ENCODE results near the gene SRD5A1. TPM values are rescaled to one million over a fixed set of nuclear protein-coding genes. Genes with fewer than 3 reads are reported as not detected.

Gene SRD5A1
- total RNA-seq, 1 experiment from 2014 or later, result 52.3 TPM

- TF ChIP-seq EZH2 (IDR thresholded peaks at IDR 0.05; ENCODE audit: low read depth), result no peak
- TF ChIP-seq, protein P1, sequence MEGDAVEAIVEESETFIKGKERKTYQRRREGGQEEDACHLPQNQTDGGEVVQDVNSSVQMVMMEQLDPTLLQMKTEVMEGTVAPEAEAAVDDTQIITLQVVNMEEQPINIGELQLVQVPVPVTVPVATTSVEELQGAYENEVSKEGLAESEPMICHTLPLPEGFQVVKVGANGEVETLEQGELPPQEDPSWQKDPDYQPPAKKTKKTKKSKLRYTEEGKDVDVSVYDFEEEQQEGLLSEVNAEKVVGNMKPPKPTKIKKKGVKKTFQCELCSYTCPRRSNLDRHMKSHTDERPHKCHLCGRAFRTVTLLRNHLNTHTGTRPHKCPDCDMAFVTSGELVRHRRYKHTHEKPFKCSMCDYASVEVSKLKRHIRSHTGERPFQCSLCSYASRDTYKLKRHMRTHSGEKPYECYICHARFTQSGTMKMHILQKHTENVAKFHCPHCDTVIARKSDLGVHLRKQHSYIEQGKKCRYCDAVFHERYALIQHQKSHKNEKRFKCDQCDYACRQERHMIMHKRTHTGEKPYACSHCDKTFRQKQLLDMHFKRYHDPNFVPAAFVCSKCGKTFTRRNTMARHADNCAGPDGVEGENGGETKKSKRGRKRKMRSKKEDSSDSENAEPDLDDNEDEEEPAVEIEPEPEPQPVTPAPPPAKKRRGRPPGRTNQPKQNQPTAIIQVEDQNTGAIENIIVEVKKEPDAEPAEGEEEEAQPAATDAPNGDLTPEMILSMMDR (conservative IDR thresholded peaks at IDR 0.05), result no peak
- no peaks in the 10 kb centered on the region for H3F3A ChIP-seq (ENCODE audit: insufficient read depth, low read depth)
- ChIA-PET CTCF (no interaction called here), POLR2A (ENCODE audit: unreplicated experiment) (no interaction called here)
- no peaks in the 10 kb centered on the region for H3K9me3 ChIP-seq (ENCODE audit: insufficient read depth, low read depth)
- intact Hi-C loops (cut with micrococcal nuclease; ENCODE audit: unreplicated experiment), result no loop called here
- no peaks in the 10 kb centered on the region for H3K79me2 ChIP-seq (ENCODE audit: low read depth)
- H2AFZ ChIP-seq, result no peak overlapping the region
- H3K27me3 ChIP-seq (ENCODE audit: insufficient read depth, low read depth), result no peaks in the 10 kb centered on the region
- no peak overlapping the region for H3K27ac ChIP-seq
- no peak overlapping the region for H3K4me2 ChIP-seq
- H3K36me3 ChIP-seq (ENCODE audit: low read depth), result no peaks in the 10 kb centered on the region
- no peak for DNase-seq
- H3K4me3 ChIP-seq, result no peak overlapping the region
- peaks cover 9% of the 10 kb centered on the region; the same call in 1 of the 2 replicates for H3K4me1 ChIP-seq (replicated peaks; ENCODE audit: insufficient read depth)
- no TSS peak for BruUV-seq (replicated peaks)
- H4K20me1 ChIP-seq (ENCODE audit: insufficient read depth), result no peaks in the 10 kb centered on the region
- no peaks in the 10 kb centered on the region for H3K9me2 ChIP-seq (ENCODE audit: insufficient read depth)
Observed at GRCh38 chr5:6698696-6699095, 65.5 kb downstream of the SRD5A1 start.

DNA sequence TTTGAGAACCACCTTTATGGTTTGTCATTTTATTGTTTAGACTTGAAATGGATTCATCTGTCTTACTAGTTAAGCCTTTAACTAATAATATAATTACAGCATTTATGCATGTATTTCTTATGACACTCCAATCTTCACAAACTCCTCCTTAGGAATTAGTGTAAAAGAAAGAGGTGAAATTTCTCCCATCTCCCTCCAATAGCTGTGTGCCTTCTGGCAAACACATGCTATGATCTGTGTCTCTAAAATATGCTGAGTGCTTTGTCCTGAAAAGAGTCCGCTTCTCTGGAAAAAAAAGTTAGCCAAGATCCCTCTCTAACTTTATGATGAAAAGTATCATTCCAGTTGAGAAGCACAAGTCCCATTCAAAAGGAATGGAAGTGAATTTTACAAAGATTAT, 66.1 kb downstream of the SRD5A1 start:
- H3K4me2 ChIP-seq, result no peak overlapping the region
- intact Hi-C loops (cut with micrococcal nuclease; ENCODE audit: unreplicated experiment), result no loop called here
- DNase-seq, result no peak
- no peaks in the 10 kb centered on the region for H4K20me1 ChIP-seq (ENCODE audit: insufficient read depth)
- H3K9me2 ChIP-seq (ENCODE audit: insufficient read depth), result no peaks in the 10 kb centered on the region
- peaks cover 5% of the 10 kb centered on the region; the same call in 1 of the 2 replicates for H3F3A ChIP-seq (ENCODE audit: insufficient read depth, low read depth)
- TF ChIP-seq EZH2 (IDR thresholded peaks at IDR 0.05; ENCODE audit: low read depth), result no peak
- TF ChIP-seq, protein P1 (conservative IDR thresholded peaks at IDR 0.05), result no peak
- no peaks in the 10 kb centered on the region for H3K9me3 ChIP-seq (ENCODE audit: insufficient read depth, low read depth)
- H3K27ac ChIP-seq, result no peak overlapping the region
- H3K4me1 ChIP-seq (replicated peaks; ENCODE audit: insufficient read depth), result peaks cover 16% of the 10 kb centered on the region
- H3K27me3 ChIP-seq (ENCODE audit: insufficient read depth, low read depth), result no peaks in the 10 kb centered on the region
- no peak overlapping the region for H2AFZ ChIP-seq
- H3K4me3 ChIP-seq, result no peak overlapping the region
- no peaks in the 10 kb centered on the region for H3K79me2 ChIP-seq (ENCODE audit: low read depth)
- no peaks in the 10 kb centered on the region for H3K36me3 ChIP-seq (ENCODE audit: low read depth)
- ChIA-PET CTCF (no interaction called here), POLR2A (ENCODE audit: unreplicated experiment) (no interaction called here)
- BruUV-seq (replicated peaks), result no TSS peak

DNA sequence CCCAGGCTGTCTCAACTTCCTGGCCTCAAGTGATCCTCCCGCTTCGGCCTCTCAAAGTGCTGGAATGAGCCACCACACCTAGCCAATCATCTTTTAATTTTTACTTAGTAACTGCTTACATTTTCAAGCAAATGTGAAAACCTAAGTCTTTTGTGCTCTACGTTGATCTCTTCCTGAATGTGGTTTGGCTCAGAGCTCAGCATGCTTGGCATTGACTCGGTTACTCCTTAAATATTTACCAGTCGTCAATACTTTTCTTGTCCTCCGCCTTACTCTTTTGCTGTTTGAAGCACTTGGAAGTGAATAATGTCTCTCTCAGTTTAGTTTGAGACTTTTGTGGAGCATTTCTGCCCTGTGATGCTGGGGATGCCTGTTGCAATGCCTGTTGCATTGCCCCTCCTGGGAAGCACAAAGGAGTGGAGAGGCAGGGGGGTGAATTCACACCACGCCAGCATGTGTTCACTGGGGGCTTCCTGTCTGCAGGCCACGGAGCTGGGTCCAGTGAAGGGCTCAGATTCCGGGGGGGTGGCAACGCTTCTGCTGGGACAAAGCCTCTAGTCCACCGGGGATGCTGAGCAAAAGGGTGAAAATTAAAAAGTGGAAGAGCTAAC, 66.9 kb downstream of the SRD5A1 start:
- POLR2A ChIA-PET (ENCODE audit: unreplicated experiment), result no interaction called here
- Histone ChIP-seq H3K27me3 (ENCODE audit: insufficient read depth, low read depth) (no peaks in the 10 kb centered on the region), H3K4me2 (no peak overlapping the region; the same call in 1 of the 2 replicates), H3K4me3 (no peak overlapping the region), H3F3A (ENCODE audit: insufficient read depth, low read depth) (peaks cover 11% of the 10 kb centered on the region), H3K27ac (no peak overlapping the region), H4K20me1 (ENCODE audit: insufficient read depth) (no peaks in the 10 kb centered on the region), H3K79me2 (ENCODE audit: low read depth) (no peaks in the 10 kb centered on the region), H3K36me3 (ENCODE audit: low read depth) (no peaks in the 10 kb centered on the region), H3K9me2 (ENCODE audit: insufficient read depth) (no peaks in the 10 kb centered on the region), H3K9me3 (ENCODE audit: insufficient read depth, low read depth) (no peaks in the 10 kb centered on the region), H3K4me1 (replicated peaks; ENCODE audit: insufficient read depth) (peaks cover 24% of the 10 kb centered on the region), H2AFZ (no peak overlapping the region)
- no peak for DNase-seq
- CTCF ChIA-PET, result no interaction called here
- intact Hi-C loops (cut with micrococcal nuclease; ENCODE audit: unreplicated experiment), result no loop called here
- BruUV-seq (replicated peaks), result no TSS peak
- TF ChIP-seq, protein P1 (conservative IDR thresholded peaks at IDR 0.05), result no peak
- TF ChIP-seq EZH2 (IDR thresholded peaks at IDR 0.05; ENCODE audit: low read depth), result no peak
